Measurements from ENCODE around the gene MCAM.

DNA sequence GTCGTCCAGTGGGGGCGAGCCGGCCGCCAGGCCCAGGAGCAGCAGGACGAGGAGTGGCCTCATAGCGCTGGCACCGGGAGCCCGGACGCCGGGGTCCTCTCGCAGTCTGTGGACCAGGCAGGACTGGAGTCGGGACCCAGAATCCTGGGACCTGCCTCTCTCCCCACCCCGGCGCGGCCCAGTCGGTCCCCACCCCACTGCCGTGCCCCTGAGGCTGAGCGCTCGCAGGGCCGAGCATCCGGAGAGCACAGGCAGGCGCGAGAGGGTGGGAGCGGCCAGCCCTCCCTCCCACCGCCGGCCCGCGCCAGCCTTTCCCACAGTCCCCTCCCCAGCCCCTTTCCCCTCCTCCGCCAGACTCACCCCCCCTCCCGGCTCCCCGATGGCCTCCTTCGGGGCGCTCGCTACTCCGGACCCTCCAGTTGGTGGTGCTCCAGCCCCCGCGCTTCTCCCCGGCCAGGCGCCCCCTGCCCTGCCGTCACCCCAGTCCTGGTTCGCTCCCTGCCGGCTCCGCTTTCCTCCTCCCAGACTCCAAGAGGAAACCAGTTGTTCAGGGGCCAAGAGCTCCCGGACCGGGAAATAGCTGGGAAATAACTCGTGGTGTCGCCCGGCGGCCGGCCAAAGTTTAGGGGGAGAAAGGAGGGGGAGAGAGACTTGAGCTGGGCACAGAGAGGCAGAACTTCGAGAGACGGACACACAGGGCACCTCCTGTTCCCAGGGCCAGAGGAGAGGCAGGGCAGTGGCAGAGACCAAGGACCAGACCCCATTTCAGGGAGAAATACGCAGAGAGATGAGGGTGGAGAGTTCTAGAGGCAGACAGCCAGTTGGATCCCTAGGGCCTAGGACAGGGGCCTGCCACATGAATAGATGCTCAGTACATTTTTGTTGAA is 23.6 kb upstream of the MCAM start, which contains the start of gene C1QTNF5:
- peak in 1 of 2 donors; percentile 42 for TF ChIP-seq POLR2A (IDR thresholded peaks at IDR 0.05)
- TF ChIP-seq, protein P1, sequence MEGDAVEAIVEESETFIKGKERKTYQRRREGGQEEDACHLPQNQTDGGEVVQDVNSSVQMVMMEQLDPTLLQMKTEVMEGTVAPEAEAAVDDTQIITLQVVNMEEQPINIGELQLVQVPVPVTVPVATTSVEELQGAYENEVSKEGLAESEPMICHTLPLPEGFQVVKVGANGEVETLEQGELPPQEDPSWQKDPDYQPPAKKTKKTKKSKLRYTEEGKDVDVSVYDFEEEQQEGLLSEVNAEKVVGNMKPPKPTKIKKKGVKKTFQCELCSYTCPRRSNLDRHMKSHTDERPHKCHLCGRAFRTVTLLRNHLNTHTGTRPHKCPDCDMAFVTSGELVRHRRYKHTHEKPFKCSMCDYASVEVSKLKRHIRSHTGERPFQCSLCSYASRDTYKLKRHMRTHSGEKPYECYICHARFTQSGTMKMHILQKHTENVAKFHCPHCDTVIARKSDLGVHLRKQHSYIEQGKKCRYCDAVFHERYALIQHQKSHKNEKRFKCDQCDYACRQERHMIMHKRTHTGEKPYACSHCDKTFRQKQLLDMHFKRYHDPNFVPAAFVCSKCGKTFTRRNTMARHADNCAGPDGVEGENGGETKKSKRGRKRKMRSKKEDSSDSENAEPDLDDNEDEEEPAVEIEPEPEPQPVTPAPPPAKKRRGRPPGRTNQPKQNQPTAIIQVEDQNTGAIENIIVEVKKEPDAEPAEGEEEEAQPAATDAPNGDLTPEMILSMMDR (IDR thresholded peaks at IDR 0.05): no peak

Measured in tibial nerve (tissue), 3 donors.